Spleen (tissue), 11 donors: ENCODE data around the gene DPH6. TPM values are rescaled to one million over a fixed set of nuclear protein-coding genes. Genes with fewer than 3 reads are reported as not detected.

Experiments used
- DNase-seq: peaks from one replicate; pipeline ENCODE4 v3.0.0-alpha.2; 2020
- H3K27ac ChIP-seq, 8 donors: fragments of 200-600 bp; sonication (generic) in 7 of 8; 1 replicate in 4 of 8; 2 replicates in 4 of 8; pipeline versions ENCODE4 v1.5.0 to v1.8.0; 2016 to 2021; ENCODE audit warnings: inconsistent platforms in 4 of 8, mild to moderate bottlenecking in 4 of 8, moderate library complexity in 1 of 8
- H3K27me3 ChIP-seq, 7 donors: fragments of 200-600 bp; sonication (generic) in 6 of 7; replicated peaks in 1 of 7; 1 replicate in 4 of 7; 2 replicates in 3 of 7; pipeline versions ENCODE4 v1.5.0 to v1.8.0; 2016 to 2021; ENCODE audit warnings: inconsistent platforms in 3 of 7, mild to moderate bottlenecking in 1 of 7
- H3K36me3 ChIP-seq, 6 donors: fragments of 200-600 bp; sonication (generic) in 5 of 6; 1 replicate in 4 of 6; 2 replicates in 2 of 6; pipeline versions ENCODE4 v1.5.0 to v1.8.0; 2016 to 2021; ENCODE audit warnings: inconsistent platforms in 2 of 6
- H3K4me1 ChIP-seq, 6 donors: fragments of 200-600 bp; sonication (generic) in 5 of 6; 1 replicate in 3 of 6; 2 replicates in 3 of 6; pipeline versions ENCODE4 v1.5.0 to v1.8.0; 2016 to 2021; ENCODE audit warnings: inconsistent platforms in 3 of 6
- H3K4me3 ChIP-seq, 8 donors: fragments of 200-600 bp; sonication (generic) in 7 of 8; 1 replicate in 4 of 8; 2 replicates in 4 of 8; pipeline versions ENCODE4 v1.5.0 to v1.8.0; 2016 to 2021; ENCODE audit warnings: inconsistent platforms in 4 of 8, mild to moderate bottlenecking in 4 of 8, moderate library complexity in 2 of 8
- H3K9me3 ChIP-seq, 8 donors: fragments of 200-600 bp; sonication (generic) in 7 of 8; 1 replicate in 4 of 8; 2 replicates in 4 of 8; pipeline versions ENCODE4 v1.5.0 to v1.8.0; 2016 to 2021; ENCODE audit warnings: inconsistent platforms in 4 of 8
- CTCF ChIP-seq, 11 experiments: fragments of 200-600 bp in 7 of 11; fragments of 450-650 bp in 4 of 11; sonication (generic) in 4 of 11; IDR thresholded peaks in 8 of 11; conservative IDR thresholded peaks in 3 of 11; 1 replicate in 7 of 11; 2 replicates in 4 of 11; pipeline versions ENCODE4 v1.4.0 to v1.8.0; 2016 to 2021; ENCODE audit warnings: antibody characterized with exemption in 11 of 11, inconsistent platforms in 4 of 11, mild to moderate bottlenecking in 1 of 11
- POLR2A ChIP-seq, 3 donors: fragments of 450-650 bp; IDR thresholded peaks; one replicate each; pipeline ENCODE4 v1.5.1; 2017; ENCODE audit warnings: antibody characterized with exemption in 3 of 3, mild to moderate bottlenecking in 1 of 3
- POLR2AphosphoS5 ChIP-seq, 3 donors: sonication (generic); formaldehyde crosslinking; IDR thresholded peaks; one replicate each; pipeline ENCODE4 v1.5.1; 2017; ENCODE audit warnings: antibody characterized with exemption in 3 of 3
- WGBS, 5 donors: extraction: QIAGEN DNeasy Blood & Tissue Kit in 3 of 5; methylation state at CpG; one replicate each; pipeline versions ENCODE4 v1.1.5 to v1.1.7; 2013 to 2018; 5-methylcytosine and 5-hydroxymethylcytosine counted together
- intact Hi-C: fragments of 100-400 bp; cut with DNase I; formaldehyde crosslinking; loops from one replicate; pipeline ENCODE4 v1.15.0; 2023; ENCODE audit warnings: low total_unique reads
- polyA plus RNA-seq, 3 donors: library from polyadenylated mRNA; stranded (reverse); fragments of 200-250 nt; gene quantifications; one replicate each; pipeline ENCODE4 v1.2.1, GENCODE V29; 2013
- total RNA-seq, 7 donors: library from RNA; depleted of rRNA in 3 of 7; stranded (reverse); fragments of >200 nt in 3 of 7; fragmentation: NEBNext Ultra II Directional in 4 of 7; extraction: Animal tissue kit (Norgen Biotek cat#: 25700) in 4 of 7; gene quantifications; one replicate each; pipeline versions ENCODE4 v1.1.0 to v1.2.1, GENCODE V29; 2016 to 2021
- donor health status: healthy with polysubstance abuse.
- donor health status: DM: no; HTN: no; CAD: no; lungs with moderate emphysema.
- donor health status: DM: no; HTN: no; CAD: no.
- donor health status: Bipolar disorder and iron deficiency.
- donor health status: healthy.
- donor health status: DM: no; HTN: no; CAD: no.
- donor health status: DM: yes; HTN: yes; CAD: no.

Gene DPH6
- total and polyA plus RNA-seq, 10 donors, result 4.0 to 26.9 (median 15.2) TPM

GRCh38 chr15:35410775-35411174, 135.2 kb downstream of the DPH6 start:
- Histone ChIP-seq H3K4me3 (no peak overlapping the region), H3K27me3 (no peaks in the 10 kb centered on the region), H3K36me3 (peaks cover 0 to 18% (median 0%) of the 10 kb centered on the region in 6 donors), H3K4me1 (no peaks in the 10 kb centered on the region), H3K9me3 (no peaks in the 10 kb centered on the region), H3K27ac (no peak overlapping the region)
- 87 to 100% (median 95%) methylated on average over 1 of the region's 1 CpG for WGBS, 5 donors
- intact Hi-C loops, result no loop called here
- TF ChIP-seq POLR2A (IDR thresholded peaks at IDR 0.05), result no peak
- no peak for TF ChIP-seq CTCF (IDR thresholded peaks at IDR 0.05 in 8 of 11, conservative IDR thresholded peaks at IDR 0.05 in 3 of 11)
- TF ChIP-seq POLR2AphosphoS5 (IDR thresholded peaks at IDR 0.05), result no peak
- DNase-seq, result no peak

GRCh38 chr15:35399901-35400300, 146.1 kb downstream of the DPH6 start:
- H3K27me3 ChIP-seq, result no peaks in the 10 kb centered on the region
- no peak for DNase-seq
- intact Hi-C loops, result no loop called here
- no peaks in the 10 kb centered on the region for H3K9me3 ChIP-seq
- H3K4me1 ChIP-seq, result no peaks in the 10 kb centered on the region
- no peak overlapping the region for H3K4me3 ChIP-seq
- H3K36me3 ChIP-seq, result no peaks in the 10 kb centered on the region
- WGBS, 5 donors, result 93 to 99% (median 97%) methylated on average over 3 of the region's 3 CpGs
- TF ChIP-seq POLR2AphosphoS5 (IDR thresholded peaks at IDR 0.05) (no peak), CTCF (IDR thresholded peaks at IDR 0.05 in 8 of 11, conservative IDR thresholded peaks at IDR 0.05 in 3 of 11) (no peak), POLR2A (IDR thresholded peaks at IDR 0.05) (no peak)
- no peak overlapping the region for H3K27ac ChIP-seq

GRCh38 chr15:35397027-35397426, 148.9 kb downstream of the DPH6 start:
- Histone ChIP-seq H3K27ac (no peak overlapping the region), H3K9me3 (no peaks in the 10 kb centered on the region), H3K4me3 (no peak overlapping the region), H3K36me3 (no peaks in the 10 kb centered on the region), H3K4me1 (no peaks in the 10 kb centered on the region), H3K27me3 (no peaks in the 10 kb centered on the region)
- TF ChIP-seq CTCF (IDR thresholded peaks at IDR 0.05 in 8 of 11, conservative IDR thresholded peaks at IDR 0.05 in 3 of 11), result no peak
- TF ChIP-seq POLR2A (IDR thresholded peaks at IDR 0.05), result no peak
- TF ChIP-seq POLR2AphosphoS5 (IDR thresholded peaks at IDR 0.05), result no peak
- intact Hi-C loops, result no loop called here
- no peak for DNase-seq

GRCh38 chr15:35394416-35394815, 151.5 kb downstream of the DPH6 start:
- Histone ChIP-seq H3K4me1 (no peaks in the 10 kb centered on the region), H3K36me3 (peaks cover 0 to 8% (median 2%) of the 10 kb centered on the region in 6 donors), H3K27ac (no peak overlapping the region), H3K27me3 (no peaks in the 10 kb centered on the region), H3K9me3 (peaks cover 0 to 5% (median 0%) of the 10 kb centered on the region in 8 donors), H3K4me3 (no peak overlapping the region)
- DNase-seq, result no peak
- intact Hi-C loops, result no loop called here
- TF ChIP-seq POLR2AphosphoS5 (IDR thresholded peaks at IDR 0.05) (no peak), POLR2A (IDR thresholded peaks at IDR 0.05) (no peak), CTCF (IDR thresholded peaks at IDR 0.05 in 8 of 11, conservative IDR thresholded peaks at IDR 0.05 in 3 of 11) (no peak)
- 93 to 97% (median 94%) methylated on average over 2 of the region's 2 CpGs for WGBS, 5 donors
